CD4-positive, alpha-beta memory T cell (primary cell): Measurements from ENCODE around the gene MTA2. TPM values are rescaled to one million over a fixed set of nuclear protein-coding genes. Genes with fewer than 3 reads are reported as not detected.
"Not testable (repeated sequence)": the region's sequence is repeated elsewhere in the genome, so short reads cannot be mapped to it uniquely, and the experiment has no call there.

ENCODE experiments used
- CTCF ChIA-PET: fragments of 350-600 bp; sonication (Branson Sonifier 250); formaldehyde crosslinking; loops from one replicate; lab custom pipeline; 2021; ENCODE audit warnings: inconsistent platforms; ENCODE audit not compliant: partially characterized antibody; lab: Charles Lee
- POLR2A ChIA-PET: fragments of 350-600 bp; sonication (Branson Sonifier 250); formaldehyde crosslinking; loops from one replicate; lab custom pipeline; 2021; ENCODE audit not compliant: partially characterized antibody; lab: Charles Lee
- DNase-seq, 5 donors: peaks; one replicate each; pipeline versions ENCODE4 v3.0.0 to v3.0.0-alpha.2; 2020 to 2022; ENCODE audit warnings: mixed read lengths in 1 of 5
- H3K27ac ChIP-seq: one replicate; pipeline ENCODE4 v1.7.0; 2013; ENCODE audit warnings: low read depth, low read length
- H3K27me3 ChIP-seq: 2 replicates; pipeline ENCODE4 v1.7.0; 2013; ENCODE audit warnings: mild to moderate bottlenecking, low read length, moderate library complexity; ENCODE audit not compliant: insufficient read depth
- H3K36me3 ChIP-seq: 2 replicates; pipeline ENCODE4 v1.7.0; 2013; ENCODE audit warnings: mild to moderate bottlenecking, low read length, moderate library complexity; ENCODE audit not compliant: insufficient read depth
- H3K4me1 ChIP-seq: 2 replicates; pipeline ENCODE4 v1.7.0; 2013; ENCODE audit warnings: mild to moderate bottlenecking, low read length, moderate library complexity; ENCODE audit not compliant: insufficient read depth
- H3K4me3 ChIP-seq, 2 donors: one replicate each; pipeline ENCODE4 v1.7.0; 2013; ENCODE audit warnings: low read length in 2 of 2, mild to moderate bottlenecking in 1 of 2
- H3K9me3 ChIP-seq, 2 donors: one replicate each; pipeline ENCODE4 v1.7.0; 2013; ENCODE audit warnings: low read length in 2 of 2, control low read depth in 1 of 2; ENCODE audit not compliant: control insufficient read depth in 1 of 2
- H3K27ac Mint-ChIP-seq, 7 donors: one replicate each; pipeline ENCODE4 v1.8.0; 2020 to 2021; ENCODE audit warnings: mixed read lengths in 7 of 7, mild to moderate bottlenecking in 6 of 7, inconsistent platforms in 3 of 7, moderate library complexity in 3 of 7
- H3K27me3 Mint-ChIP-seq, 2 donors: one replicate each; pipeline ENCODE4 v1.8.0; 2020 to 2021; ENCODE audit warnings: mixed read lengths in 2 of 2
- H3K36me3 Mint-ChIP-seq, 2 donors: one replicate each; pipeline ENCODE4 v1.8.0; 2020 to 2021; ENCODE audit warnings: mixed read lengths in 2 of 2, inconsistent platforms in 1 of 2, mild to moderate bottlenecking in 1 of 2
- H3K4me1 Mint-ChIP-seq, 4 donors: one replicate each; pipeline ENCODE4 v1.8.0; 2020 to 2021; ENCODE audit warnings: mixed read lengths in 4 of 4, mild to moderate bottlenecking in 1 of 4
- H3K4me3 Mint-ChIP-seq, 8 donors: one replicate each; pipeline ENCODE4 v1.8.0; 2020 to 2021; ENCODE audit warnings: mixed read lengths in 8 of 8, mild to moderate bottlenecking in 7 of 8, moderate library complexity in 6 of 8, inconsistent platforms in 3 of 8
- H3K9me3 Mint-ChIP-seq, 8 donors: one replicate each; pipeline ENCODE4 v1.8.0; 2020 to 2021; ENCODE audit warnings: mixed read lengths in 8 of 8, mild to moderate bottlenecking in 5 of 8, inconsistent platforms in 3 of 8, moderate library complexity in 1 of 8
- intact Hi-C: fragments of 100-400 bp; cut with micrococcal nuclease; formaldehyde crosslinking; loops from one replicate; pipeline ENCODE4 v1.15.1; 2023
- polyA plus RNA-seq, 2 donors: library from polyadenylated mRNA; unstranded; fragments of 300-500 nt; fragmentation: Illumina TruSeq; gene quantifications; one replicate each; pipeline ENCODE4 v1.2.3, GENCODE V29; 2021
- total RNA-seq, 2 experiments: library from RNA; stranded (reverse); gene quantifications; one replicate each; pipeline ENCODE4 v1.2.3, GENCODE V29; 2021

MTA2 gene
- total and polyA plus RNA-seq, 4 experiments from 2014 or later = 16.6 to 210 (median 122) TPM

GRCh38 chr11:62553839-62554361, 47.8 kb downstream of the MTA2 start:
- Mint-ChIP-seq H3K27me3 (peaks cover 0 to 2% of the 10 kb centered on the region in 2 donors), H3K4me3 (peak overlapping the region in 7 of 8 donors; percentile 67 to 91 (median 90)), H3K36me3 (peaks cover 0 to 5% of the 10 kb centered on the region in 2 donors), H3K4me1 (peaks cover 70 to 97% (median 82%) of the 10 kb centered on the region in 4 donors), H3K27ac (peak overlapping the region; percentile 98 to 100 (median 100)), H3K9me3 (peaks cover 0 to 4% (median 0%) of the 10 kb centered on the region in 8 donors)
- DNase-seq = peak in 1 of 5 donors; percentile 72
- Histone ChIP-seq H3K27ac (peak overlapping the region; percentile 95), H3K4me3 (peak overlapping the region in 1 of 2 donors; percentile 34), H3K36me3 (no peaks in the 10 kb centered on the region), H3K9me3 (no peaks in the 10 kb centered on the region), H3K27me3 (no peaks in the 10 kb centered on the region), H3K4me1 (peaks cover 96% of the 10 kb centered on the region)
- ChIA-PET CTCF (interaction anchor here (1.3 to 14.9 kb wide), 5 partner anchors 12 to 131 kb away, joined by 3 to 450 read pairs (median 7); partner anchors contain the start of gene SCGB1A1), POLR2A (interaction anchor here (0.7 to 12.5 kb wide), 14 partner anchors 13 to 301 kb away, joined by 3 to 751 read pairs (median 12); partner anchors contain the start of genes AHNAK, EEF1G, HNRNPUL2 and INTS5)
- intact Hi-C loops = loop anchor here (1.0 to 10.0 kb wide), 2 partner anchors 37 to 301 kb away; partner anchors contain the start of gene TUT1

GRCh38 chr11:62553080-62553838, 48.4 kb downstream of the MTA2 start:
- Histone ChIP-seq H3K9me3 (no peaks in the 10 kb centered on the region), H3K4me3 (peak overlapping the region in 1 of 2 donors; percentile 34), H3K27me3 (no peaks in the 10 kb centered on the region), H3K4me1 (peaks cover 91% of the 10 kb centered on the region), H3K36me3 (no peaks in the 10 kb centered on the region), H3K27ac (peak overlapping the region; percentile 95)
- peaks cover 0 to 2% of the 10 kb centered on the region in 2 donors for H3K27me3 Mint-ChIP-seq
- H3K36me3 Mint-ChIP-seq = peaks cover 0 to 5% of the 10 kb centered on the region in 2 donors
- peaks cover 71 to 97% (median 84%) of the 10 kb centered on the region in 4 donors for H3K4me1 Mint-ChIP-seq
- H3K4me3 Mint-ChIP-seq = peak overlapping the region; percentile 63 to 91 (median 90)
- H3K27ac Mint-ChIP-seq = peak overlapping the region; percentile 98 to 100 (median 100)
- CTCF ChIA-PET = interaction anchor here (0.9 to 14.9 kb wide), 9 partner anchors 7 to 158 kb away, joined by 3 to 450 read pairs (median 6); partner anchors contain the start of gene SCGB1A1
- intact Hi-C loops = loop anchor here (1.0 to 10.0 kb wide), 2 partner anchors 38 to 302 kb away; partner anchors contain the start of gene TUT1
- DNase-seq = peak; percentile 73 to 86 (median 82)
- POLR2A ChIA-PET = interaction anchor here (0.5 to 12.5 kb wide), 24 partner anchors 13 to 328 kb away, joined by 3 to 751 read pairs (median 5); partner anchors contain the start of genes AHNAK, BSCL2, EEF1G and GNG3
- peaks cover 0 to 4% (median 0%) of the 10 kb centered on the region in 8 donors for H3K9me3 Mint-ChIP-seq

- peaks cover 0 to 4% (median 0%) of the 10 kb centered on the region in 8 donors for H3K9me3 Mint-ChIP-seq
- peaks cover 0 to 8% of the 10 kb centered on the region in 2 donors for H3K36me3 Mint-ChIP-seq
- H3K36me3 ChIP-seq = no peaks in the 10 kb centered on the region
- ChIA-PET POLR2A (interaction anchor here (0.8 to 12.5 kb wide), 30 partner anchors 7 to 329 kb away, joined by 3 to 751 read pairs (median 5); partner anchors contain the start of genes AHNAK, BSCL2, C11orf98 and CSKMT), CTCF (interaction anchor here (0.9 to 14.9 kb wide), 12 partner anchors 8 to 309 kb away, joined by 3 to 450 read pairs (median 5); partner anchors contain the start of genes MTA2, SCGB1A1 and TUT1)
- H3K9me3 ChIP-seq = no peaks in the 10 kb centered on the region
- peak overlapping the region in 1 of 2 donors; percentile 34 for H3K4me3 ChIP-seq
- H3K4me3 Mint-ChIP-seq = peak overlapping the region; percentile 82 to 91 (median 90)
- DNase-seq = peak in 1 of 5 donors; percentile 40
- intact Hi-C loops = loop anchor here (1.0 to 10.0 kb wide), 2 partner anchors 39 to 302 kb away; partner anchors contain the start of gene TUT1
- peaks cover 74 to 97% (median 85%) of the 10 kb centered on the region in 4 donors for H3K4me1 Mint-ChIP-seq
- no peaks in the 10 kb centered on the region for H3K27me3 ChIP-seq
- H3K27me3 Mint-ChIP-seq = peaks cover 0 to 2% of the 10 kb centered on the region in 2 donors
- H3K27ac Mint-ChIP-seq = peak overlapping the region; percentile 98 to 100 (median 100)
- H3K4me1 ChIP-seq = peaks cover 91% of the 10 kb centered on the region
- H3K27ac ChIP-seq = peak overlapping the region; percentile 95
Measured at GRCh38 chr11:62552485-62553079, 49.1 kb downstream of the MTA2 start.

- ChIA-PET CTCF (interaction anchor here (0.7 to 12.5 kb wide), 5 partner anchors 10 to 128 kb away, joined by 3 to 450 read pairs (median 7); no protein-coding TSS in a partner anchor), POLR2A (interaction anchor here (0.6 to 12.5 kb wide), 10 partner anchors 9 to 290 kb away, joined by 3 to 751 read pairs (median 13); partner anchors contain the start of genes AHNAK, C11orf98, CSKMT and HNRNPUL2)
- not testable (repeated sequence) for H3K27me3 ChIP-seq, H3K9me3 Mint-ChIP-seq, H3K36me3 ChIP-seq, H3K9me3 ChIP-seq, H3K4me3 ChIP-seq, H3K27me3 Mint-ChIP-seq
- peak in 1 of 5 donors; percentile 24 for DNase-seq
- intact Hi-C loops = loop anchor here (10.0 kb wide), 1 partner anchor 304 kb away; no protein-coding TSS in a partner anchor
- H3K36me3 Mint-ChIP-seq = peaks cover 0 to 17% of the 10 kb centered on the region in 2 donors
- H3K4me1 ChIP-seq = peaks cover 78% of the 10 kb centered on the region
- H3K27ac ChIP-seq = peak overlapping the region; percentile 95
- H3K4me1 Mint-ChIP-seq = peaks cover 58 to 85% (median 70%) of the 10 kb centered on the region in 4 donors
- peak overlapping the region in 7 of 8 donors; percentile 25 to 91 (median 89) for H3K4me3 Mint-ChIP-seq
- H3K27ac Mint-ChIP-seq = peak overlapping the region; percentile 98 to 100 (median 100)
Measured at GRCh38 chr11:62550478-62550877, 51.2 kb downstream of the MTA2 start.

- Histone ChIP-seq H3K27me3 (no peaks in the 10 kb centered on the region), H3K27ac (peak overlapping the region; percentile 4), H3K4me3 (no peak overlapping the region), H3K4me1 (peaks cover 70% of the 10 kb centered on the region), H3K9me3 (no peaks in the 10 kb centered on the region), H3K36me3 (no peaks in the 10 kb centered on the region)
- H3K4me3 Mint-ChIP-seq = peak overlapping the region in 5 of 8 donors; percentile 17 to 99 (median 53)
- H3K4me1 Mint-ChIP-seq = peaks cover 47 to 85% (median 59%) of the 10 kb centered on the region in 4 donors
- H3K9me3 Mint-ChIP-seq = peaks cover 0 to 4% (median 0%) of the 10 kb centered on the region in 8 donors
- peaks cover 0 to 29% of the 10 kb centered on the region in 2 donors for H3K36me3 Mint-ChIP-seq
- CTCF ChIA-PET = interaction anchor here (1.0 to 4.1 kb wide), 3 partner anchors 9 to 124 kb away, joined by 4 to 31 read pairs (median 20); no protein-coding TSS in a partner anchor
- intact Hi-C loops = no loop called here
- H3K27me3 Mint-ChIP-seq = peaks cover 0 to 2% of the 10 kb centered on the region in 2 donors
- DNase-seq = peak in 1 of 5 donors; percentile 9
- peak overlapping the region in 6 of 7 donors; percentile 83 to 100 (median 100) for H3K27ac Mint-ChIP-seq
- POLR2A ChIA-PET = interaction anchor here (0.8 to 16.0 kb wide), 3 partner anchors 7 to 44 kb away, joined by 3 to 751 read pairs (median 109); partner anchors contain the start of gene TUT1
Measured at GRCh38 chr11:62548545-62549335, 52.9 kb downstream of the MTA2 start.
